Stimulated activated CD8-positive, alpha-beta memory T cell treated with anti-CD3 and anti-CD28 coated beads, Interleukin-7, amount 100 ng/mL, for 4 hours (primary cell): Measurements from ENCODE around the gene TMUB1.

Source experiments
- DNase-seq, 2 donors: peaks; one replicate each; pipeline ENCODE4 v3.0.0-alpha.2; 2020; ENCODE audit warnings: low read depth in 2 of 2

Gene TMUB1

DNA sequence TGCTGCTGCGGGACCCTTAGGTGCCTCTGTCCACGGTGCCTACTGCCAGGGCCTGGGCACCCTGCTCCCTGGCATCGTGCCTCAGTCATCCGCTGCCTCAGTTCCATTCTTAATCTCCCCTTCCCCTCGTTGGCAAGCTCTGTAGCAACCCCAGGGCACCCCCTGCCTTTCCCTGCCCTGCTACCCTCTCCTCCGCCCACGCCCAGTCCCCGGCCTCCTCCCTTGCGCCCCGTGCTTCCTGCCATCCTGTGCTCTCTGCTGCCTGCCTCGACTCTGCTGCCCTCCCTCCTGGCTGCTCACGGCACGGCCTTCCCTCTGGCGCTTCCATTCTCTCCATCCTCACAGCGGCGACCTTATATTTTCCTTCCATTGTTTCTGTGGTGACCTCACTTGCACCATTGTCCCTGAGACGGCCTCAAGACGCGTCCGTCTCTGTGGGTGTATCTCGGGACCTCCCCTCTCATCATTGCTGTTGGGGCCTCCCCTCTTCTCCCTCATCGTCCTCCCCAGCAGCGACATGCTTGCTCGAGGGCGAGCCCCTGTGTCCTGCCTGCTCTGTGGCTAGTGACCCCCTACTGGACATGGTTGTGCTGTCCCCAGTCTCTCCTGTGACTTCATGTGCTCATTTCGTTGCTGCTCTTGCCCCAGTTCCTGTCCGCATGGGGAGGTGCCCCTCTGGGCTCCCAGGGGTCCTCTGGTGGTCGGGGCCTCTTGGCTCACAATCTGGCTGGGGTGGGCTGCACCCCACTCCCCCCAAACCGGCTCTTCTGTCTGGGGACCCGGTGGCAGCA lies 38.3 kb upstream of the TMUB1 start:
- DNase-seq = no peak

DNA sequence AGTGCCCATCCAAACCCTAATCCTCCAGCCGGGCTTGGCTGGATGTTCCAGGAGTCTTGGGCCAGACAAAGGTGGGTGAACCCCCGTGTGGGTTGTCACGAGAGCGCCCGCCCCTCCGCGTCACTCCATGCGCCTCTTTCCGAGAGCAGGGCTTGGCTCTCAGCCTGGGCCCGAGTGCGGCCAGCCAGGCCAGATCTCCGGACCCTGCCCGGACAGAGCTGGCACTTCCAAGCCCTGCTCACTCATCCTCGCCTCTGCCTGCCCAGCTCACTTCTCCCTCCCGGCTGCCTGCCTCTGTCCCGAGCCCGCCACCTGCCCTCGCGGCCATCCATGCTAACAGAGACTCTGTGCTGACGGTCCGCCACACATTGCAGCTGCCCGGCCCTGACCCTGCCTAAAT lies 37.6 kb upstream of the TMUB1 start:
- no peak for DNase-seq

DNA sequence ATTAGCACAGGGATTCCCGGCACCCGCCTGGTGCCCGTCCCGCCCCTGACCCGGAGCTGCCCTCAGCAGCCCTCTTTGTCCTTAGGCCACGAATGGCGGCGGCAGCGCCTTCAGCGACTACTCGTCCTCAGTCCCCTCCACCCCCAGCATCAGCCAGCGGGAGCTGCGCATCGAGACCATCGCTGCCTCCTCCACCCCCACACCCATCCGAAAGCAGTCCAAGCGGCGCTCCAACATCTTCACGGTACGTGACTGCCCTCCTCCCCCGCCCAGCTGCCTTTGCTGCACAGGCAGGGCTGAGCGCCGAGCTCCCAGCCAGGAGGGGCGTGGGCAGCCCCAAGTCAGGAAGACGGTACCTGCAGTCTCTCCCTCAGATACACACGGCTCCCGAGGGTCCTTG lies 36.6 kb upstream of the TMUB1 start:
- DNase-seq = no peak

DNA sequence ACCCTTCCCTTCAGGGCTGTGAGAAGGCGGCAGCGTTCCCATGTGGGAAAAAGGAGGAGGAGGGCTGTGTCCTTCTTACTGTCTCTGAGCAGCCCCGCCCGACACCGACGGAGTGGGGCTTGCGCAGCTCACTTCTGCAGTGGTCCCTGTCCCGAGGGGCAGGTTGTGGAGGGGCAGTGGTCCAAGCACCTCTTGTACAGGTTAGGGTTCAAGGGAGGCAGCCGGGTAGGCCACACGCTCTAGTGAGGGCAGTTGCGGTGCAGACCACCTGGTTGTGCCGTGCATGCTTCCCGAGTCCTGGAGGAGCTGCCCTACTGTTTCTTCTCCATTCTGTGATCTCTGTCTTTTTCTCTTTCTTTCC lies 35.7 kb upstream of the TMUB1 start:
- DNase-seq = no peak

DNA sequence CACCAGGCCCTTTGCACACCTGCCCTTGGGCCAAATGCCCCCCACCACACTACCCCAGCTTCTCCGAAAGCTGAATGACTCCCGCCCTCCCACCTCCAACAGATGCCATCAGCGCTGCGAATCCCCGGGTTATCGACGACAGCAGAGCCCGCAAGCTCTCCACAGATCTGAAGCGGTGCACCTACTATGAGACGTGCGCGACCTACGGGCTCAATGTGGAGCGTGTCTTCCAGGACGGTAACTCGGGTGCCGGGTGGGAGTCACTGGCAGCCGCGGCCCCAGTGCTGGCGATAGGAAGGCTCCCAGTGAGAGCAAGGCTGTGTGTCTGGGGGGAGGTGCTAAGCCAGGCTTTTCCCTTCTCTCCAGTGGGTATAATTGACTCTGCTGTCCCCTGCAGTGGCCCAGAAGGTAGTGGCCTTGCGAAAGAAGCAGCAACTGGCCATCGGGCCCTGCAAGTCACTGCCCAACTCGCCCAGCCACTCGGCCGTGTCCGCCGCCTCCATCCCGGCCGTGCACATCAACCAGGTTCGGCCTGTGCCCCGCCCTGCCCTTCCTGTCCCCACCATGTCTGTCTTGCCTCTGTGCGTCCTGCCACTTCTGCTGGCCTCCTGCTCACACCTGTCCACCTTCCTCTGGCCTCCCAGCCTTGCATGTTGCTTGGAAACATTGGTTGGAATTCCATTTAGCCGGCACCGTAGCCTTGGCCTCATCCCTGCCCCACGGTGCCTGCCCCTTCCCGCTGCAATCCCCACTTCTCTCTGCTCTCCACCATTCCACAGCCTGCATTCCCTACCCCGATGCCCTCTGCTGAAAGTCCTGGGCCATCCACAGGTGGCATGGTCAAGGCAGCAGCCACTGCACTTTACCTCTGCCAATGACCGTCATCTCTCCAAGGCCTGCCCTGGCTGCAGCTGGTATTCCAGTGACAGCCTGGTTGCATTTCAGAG lies 35.1 kb upstream of the TMUB1 start:
- no peak for DNase-seq

DNA sequence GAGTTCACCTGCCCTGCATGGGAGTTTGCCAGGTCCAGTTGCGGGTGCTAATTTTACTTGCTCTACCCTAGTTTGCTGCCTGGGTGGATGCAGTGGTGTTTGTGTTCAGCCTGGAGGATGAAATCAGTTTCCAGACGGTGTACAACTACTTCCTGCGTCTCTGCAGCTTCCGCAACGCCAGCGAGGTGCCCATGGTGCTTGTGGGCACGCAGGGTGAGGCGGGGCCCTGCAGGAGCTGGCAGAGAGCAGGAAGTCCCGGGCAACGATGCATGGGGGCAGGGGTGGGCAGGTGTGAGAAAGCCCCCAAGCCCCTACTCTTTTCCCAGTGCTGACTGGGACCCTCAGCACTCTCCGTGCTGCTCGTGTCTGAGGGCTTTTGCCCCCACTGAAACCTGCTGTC lies 34.3 kb upstream of the TMUB1 start:
- DNase-seq = peak; percentile 7 to 13

DNA sequence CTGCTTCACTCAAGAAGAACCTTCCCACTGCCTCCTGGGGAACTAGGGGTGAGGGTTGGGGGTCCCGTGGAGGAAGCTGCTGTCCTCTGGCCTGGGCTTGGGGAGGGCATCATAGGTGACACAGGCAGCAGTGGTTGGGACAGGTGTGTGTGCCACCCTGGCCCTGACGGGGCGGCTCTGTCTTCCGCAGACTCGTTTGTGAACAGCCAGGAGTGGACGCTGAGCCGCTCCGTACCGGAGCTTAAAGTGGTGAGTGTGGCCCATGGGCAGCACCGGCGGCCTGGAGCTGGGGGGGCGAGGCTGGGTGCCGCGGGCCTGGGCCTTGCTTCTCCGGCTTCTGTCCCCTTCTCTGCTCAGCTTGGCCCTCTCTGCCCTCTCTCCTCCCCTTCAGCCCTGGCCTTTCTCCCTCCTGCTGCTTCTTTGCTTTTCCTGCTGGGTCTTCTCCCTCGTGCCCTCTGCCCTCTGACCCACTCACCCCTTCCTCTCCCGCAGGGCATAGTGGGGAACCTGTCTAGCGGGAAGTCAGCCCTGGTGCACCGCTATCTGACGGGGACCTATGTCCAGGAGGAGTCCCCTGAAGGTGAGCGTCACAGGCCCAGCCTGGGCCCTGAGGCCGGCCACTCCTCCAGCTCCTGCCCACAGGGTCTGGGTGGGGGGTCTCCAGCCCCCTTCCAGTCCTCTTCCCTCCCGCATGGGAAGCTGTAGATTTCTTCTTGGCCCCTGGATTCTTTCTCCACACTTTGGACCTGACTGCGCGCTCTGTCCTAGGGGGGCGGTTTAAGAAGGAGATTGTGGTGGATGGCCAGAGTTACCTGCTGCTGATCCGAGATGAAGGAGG lies 33.5 kb upstream of the TMUB1 start:
- DNase-seq = no peak

DNA sequence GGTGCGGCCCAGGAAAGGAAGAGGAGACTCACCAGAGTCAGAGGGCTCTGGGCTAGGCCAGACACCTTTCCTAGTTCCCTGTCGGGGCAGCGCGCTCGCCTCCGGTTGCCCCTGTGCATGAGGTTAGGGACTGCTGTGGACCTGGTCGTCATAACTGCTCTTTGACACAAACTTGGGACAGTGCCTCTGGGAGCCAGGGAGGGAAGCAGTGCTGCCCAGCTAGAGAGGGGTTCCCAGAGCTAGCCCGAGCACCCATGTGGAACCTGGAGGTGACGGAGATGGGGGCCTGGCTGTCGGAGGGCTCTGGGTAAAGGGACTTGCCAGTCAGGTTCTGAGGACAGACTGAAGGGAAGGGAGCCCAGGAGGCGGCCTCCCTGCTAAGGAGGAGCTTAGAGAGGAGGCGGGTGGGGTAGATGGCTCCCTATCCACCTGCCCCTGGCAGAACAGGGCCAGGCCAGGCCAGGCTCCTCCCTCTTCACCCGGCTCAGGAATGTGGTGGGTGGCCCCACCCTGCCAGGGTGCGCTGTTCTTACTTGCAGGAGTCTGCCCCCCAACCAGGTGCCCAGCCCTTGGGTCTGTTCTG lies 32.6 kb upstream of the TMUB1 start:
- DNase-seq = no peak

DNA sequence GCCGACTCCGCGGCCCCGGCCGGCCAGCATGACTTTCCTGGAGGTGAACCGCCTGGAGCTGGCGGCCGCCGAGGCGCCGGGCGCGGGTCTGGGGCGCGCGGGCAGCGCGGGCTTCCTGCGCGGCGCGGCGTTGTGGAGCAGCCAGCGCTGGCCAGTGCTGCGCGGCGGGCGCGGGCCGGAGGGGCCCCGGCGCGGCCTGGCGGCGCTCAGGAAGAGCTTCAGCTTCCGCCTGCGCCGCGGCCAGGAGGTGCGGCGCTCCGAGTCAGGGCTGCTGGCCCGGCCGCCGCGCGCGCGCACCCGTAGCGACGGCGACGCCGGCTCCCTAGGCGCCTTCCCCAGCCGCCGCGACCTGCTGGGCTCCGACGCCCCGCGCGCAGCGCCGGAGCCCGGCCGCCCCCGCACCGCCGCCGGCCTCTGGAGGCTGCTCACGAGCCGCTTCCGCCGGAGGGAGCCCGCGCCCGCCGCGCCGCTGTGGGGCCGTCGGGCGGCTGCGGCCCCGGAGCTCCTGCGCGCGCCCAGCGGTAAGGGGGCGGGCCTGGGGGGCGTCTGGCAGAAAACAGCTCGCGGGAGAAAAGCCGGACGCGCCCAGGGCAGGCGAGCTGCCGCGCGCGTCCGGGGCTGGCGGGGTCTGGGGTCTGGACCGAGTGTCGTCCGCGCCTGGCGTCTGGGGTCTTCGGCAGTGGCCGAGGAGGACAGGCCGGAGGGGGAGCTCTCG lies 32.0 kb upstream of the TMUB1 start:
- peak in 1 of 2 donors; percentile 28 for DNase-seq

DNA sequence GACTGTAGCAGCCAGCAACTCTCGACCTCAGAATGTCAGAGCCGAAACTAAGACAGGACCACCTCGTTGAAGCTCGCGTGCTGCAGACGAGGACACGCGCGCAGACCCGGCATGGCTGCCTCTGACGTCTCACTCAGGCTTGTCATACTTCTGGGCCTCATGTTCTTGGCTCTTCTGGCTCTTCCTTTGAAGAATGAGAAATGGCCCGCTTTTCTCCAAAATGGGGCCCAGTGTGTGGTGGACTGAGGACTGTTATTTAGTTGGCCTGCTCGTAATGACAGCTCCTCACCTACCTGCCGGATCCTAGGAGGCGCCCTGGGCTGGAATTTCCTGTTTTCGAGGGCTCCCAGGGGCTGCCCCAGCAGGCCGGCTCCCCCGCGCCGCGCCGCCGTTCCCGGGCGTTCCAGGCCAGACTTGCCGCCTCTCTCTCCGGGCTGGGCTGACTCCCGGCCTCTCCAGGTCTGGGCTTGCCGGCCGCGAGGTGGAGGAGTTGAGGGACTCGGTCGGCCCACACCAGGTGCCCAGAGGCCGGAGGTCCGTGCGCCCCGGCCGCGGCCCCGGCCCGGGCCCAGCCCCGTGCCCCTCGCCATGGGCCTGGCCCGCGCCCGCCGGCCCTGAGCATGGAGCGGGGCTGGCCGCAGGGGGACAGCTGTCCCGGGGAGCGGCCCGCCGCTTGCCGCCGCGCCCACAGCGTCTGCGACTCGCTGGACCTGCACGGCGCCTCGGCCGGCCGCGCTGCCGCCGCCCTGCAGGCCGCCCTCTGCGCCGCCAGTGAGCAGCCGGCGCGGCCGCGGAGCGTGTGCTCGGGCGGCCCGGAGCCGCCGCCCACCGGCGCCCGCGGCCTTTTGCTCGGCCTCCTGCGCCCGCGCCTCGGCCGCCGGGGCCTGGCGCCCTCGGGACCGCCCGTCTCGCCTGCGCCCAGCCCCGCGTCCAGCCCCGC lies 31.1 kb upstream of the TMUB1 start:
- DNase-seq = no peak

DNA sequence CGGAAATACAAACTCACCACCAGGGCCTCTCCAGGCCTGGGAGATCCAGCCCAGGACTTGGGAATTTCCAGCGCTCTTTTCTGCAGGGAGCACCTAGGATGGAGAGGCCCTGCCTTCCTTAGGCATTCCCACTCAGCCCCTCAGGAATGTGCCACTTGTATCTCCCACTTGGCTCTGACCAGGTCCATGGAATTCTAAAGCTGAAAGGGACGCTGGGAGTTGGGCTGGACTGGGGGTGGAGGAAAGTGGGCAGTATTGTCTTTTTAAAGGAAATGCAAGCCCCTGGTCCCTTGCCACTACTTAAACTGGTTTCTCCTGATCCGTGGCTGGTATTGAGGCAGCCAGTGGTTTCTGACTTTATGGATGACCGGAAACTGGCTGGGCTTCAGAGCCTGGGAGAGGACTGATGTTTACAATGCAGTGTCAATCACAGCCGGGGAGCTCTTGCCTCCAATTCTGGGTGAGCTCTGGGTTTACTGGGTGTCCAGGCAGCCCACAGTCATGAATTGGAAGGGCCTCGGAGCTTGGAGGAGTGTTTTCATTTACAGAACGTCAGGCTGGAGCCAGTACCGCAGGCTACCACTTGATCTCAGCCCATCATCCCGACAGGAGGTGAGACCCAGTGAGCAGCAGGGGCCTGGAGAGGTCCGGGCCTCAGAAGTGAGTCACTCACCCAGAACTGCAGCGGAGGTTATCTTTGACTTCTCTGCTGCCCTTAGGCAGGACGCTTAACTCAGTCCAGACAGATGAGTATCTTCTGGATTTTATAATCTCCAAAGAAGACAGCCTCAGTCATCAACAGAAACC lies 30.3 kb upstream of the TMUB1 start:
- DNase-seq = no peak

DNA sequence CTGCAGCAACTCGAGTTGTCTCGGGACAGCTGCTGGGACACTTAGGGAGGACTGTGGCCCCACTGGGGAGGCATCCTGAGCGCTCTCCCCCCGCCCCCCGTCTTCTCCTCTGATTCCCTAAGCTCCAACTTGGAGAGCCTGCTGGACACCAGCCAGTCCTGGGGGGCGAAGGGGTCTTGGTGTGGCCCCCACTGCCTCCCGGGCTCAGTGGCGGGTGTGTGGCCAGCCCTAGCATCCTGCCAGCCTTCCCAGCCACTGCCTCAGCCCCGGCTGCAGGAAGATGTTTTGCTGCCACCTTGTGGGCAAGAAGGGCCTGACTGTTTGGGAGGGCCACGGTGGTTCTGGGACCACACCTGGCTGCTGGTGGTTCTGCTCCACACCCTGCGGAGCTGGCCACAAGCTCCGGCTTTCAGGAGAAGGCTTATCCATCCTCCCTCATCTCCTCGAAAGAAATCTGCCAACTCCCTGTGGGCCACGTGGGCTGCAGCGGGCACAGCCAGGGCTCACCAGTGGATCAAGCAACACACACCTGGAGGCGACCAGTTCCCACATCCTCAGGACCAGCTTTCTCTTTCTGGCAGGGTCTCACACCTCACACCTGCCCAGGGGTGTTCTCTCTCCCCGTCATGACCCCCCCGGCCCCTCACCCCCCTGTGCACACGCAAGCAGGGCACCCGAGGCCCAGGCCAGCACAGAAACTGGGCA lies 27.8 kb upstream of the TMUB1 start:
- peak; percentile 33 to 51 for DNase-seq

DNA sequence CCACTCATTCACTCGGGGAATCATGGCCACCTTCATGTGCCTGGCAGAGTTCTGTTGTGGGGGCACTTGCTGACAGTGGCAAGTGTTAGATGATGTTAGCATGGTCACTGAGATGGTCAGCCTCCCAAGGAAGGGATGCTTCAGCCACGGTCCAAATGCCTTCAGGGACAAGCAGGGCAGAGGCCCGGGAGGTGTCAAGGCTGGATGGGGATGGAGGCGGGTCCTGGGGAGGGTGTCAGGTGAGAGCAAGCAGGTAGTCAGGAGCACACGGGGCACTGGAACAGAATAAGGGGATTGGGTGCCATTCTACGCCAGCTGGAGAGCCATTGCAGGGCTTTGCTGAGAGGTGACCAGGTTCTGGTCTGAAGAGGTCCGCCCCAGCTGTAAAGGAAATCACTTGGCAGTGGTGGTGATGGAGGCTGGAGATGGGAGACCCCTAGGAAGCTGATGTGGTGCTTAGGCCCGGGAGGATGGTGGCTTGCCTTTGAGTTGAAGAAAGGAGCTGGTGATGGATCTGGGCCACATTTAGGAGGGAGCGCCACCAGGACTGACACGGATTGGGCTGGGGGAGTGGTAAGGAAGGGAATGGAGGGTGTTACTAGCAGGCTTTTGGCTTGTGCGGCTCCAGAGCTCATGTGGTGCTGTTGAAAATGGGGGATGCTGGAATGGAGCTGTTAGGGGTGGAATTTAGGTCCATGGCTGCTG lies 27.1 kb upstream of the TMUB1 start:
- DNase-seq = no peak

DNA sequence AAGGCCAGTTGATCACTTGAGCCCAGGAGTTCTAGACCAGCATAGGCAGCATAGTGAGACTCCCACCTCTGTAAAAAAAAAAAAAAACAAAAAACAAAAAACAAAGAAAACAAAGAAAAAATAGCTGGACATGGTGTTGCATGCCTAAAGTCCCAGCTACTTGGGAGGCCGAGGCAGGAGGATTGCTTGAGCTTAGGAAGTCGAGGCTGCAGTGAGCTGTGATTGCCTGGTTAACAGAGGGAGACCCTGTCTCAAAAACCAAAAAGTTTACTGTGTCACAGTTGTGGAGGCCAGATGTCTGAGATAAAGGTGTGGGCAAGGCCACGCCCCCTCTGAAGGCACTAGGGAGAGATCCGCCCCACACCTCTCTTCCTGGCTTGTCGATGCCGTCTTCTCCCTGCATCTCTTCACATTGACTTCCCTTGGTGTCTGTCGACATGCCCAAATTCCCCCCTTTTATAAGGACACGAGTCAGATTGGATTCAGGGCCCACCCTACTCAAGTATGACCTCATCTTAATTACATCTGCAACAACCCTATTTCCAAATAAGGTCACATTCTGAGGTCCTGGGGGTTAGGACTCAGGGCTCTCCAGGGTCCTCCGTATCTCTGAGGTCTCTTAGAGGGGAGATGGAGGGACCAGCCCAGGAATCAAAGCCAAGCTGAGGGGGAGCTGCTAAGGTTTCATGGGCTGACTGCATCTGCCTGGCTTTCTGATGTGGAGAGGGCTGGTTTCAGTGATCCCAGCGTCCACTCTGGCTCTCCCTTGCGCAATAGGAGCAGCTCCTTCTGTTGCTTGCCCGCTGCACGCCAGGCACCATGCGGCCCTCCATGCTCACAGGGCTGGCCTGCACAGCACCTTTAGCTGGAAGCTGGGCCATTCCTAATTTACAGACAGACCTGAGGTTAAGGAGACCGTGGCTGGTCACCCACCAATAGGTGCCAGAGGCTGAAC lies 26.1 kb upstream of the TMUB1 start:
- DNase-seq = no peak

DNA sequence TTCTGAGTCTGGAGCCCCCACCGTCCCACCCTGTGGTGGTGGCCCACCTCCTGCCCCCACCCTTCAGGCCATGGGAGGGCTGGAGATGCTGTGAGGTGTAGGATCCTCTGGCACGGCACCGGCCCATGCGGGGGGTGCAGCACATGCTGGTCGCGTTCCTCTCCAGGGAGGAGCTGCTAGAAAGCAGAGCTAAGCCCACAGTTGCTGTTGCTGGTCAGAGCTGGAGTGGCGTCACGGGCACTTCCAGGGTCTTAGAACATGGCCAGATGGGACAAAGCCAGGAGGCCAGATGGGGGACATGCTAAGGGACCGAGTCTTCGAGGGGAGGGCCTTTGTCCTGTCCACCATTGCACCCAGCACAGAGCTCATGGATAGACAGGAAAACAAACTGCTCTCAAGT lies 24.6 kb upstream of the TMUB1 start:
- no peak for DNase-seq

DNA sequence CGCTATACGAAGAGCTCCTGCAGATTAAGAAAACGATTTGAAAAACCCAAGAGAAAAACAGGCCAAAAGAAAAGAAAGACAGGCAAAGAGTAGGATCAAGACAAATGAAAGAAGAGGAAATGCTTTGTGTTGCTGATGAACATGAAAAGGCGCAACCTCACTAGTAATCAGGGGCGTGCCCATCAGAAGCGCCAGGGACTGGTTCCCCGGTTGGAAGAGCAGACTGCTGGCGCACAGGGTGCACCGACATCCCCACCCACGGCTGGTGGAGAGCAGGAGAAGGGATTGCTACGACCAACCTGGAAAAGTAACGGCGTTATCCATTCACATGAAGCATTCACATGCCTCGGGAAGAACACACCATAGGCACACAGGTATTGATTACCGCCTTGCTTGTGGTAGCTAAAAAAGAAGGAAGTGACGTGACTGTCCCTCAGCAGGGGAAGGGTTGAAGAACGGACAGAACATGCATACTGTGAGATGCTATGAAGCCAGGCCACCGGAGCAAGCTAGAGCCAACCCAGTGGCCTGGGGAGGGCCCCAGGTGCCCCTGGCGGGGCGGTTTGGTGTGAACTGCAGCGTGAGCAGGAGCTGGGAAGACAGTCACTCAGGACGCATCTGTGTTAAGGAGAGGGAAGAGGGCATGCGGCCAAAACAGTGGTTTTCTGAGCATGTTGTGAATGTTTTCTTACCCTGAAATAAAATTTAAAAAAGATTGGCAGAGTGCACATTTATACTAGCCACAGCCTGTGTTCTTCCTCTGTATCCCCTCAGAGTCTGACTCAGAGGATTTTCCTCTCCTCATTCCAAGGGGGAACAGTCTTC lies 21.3 kb upstream of the TMUB1 start:
- DNase-seq = no peak
